Right renal pelvis (tissue), 4 donors: Measurements from ENCODE around the gene ZNF208. TPM values are rescaled to one million over a fixed set of nuclear protein-coding genes. Genes with fewer than 3 reads are reported as not detected.
A peak's percentile ranks its signal among the peaks of the same experiment; 100 is the strongest.
"Not testable (repeated sequence)": the region's sequence is repeated elsewhere in the genome, so short reads cannot be mapped to it uniquely, and the experiment has no call there.

Experiments
- DNase-seq, 4 donors: peaks; one replicate each; pipeline ENCODE4 v3.0.0-alpha.2; 2013; ENCODE audit warnings: low read depth in 4 of 4, low spot score in 3 of 4, missing footprints in 1 of 4
- polyA plus RNA-seq, 4 donors: library from polyadenylated mRNA; unstranded; fragments of 120-200 nt; gene quantifications; one replicate each; pipeline ENCODE4 v1.2.1, GENCODE V29; 2013; ENCODE audit not compliant: insufficient read length in 4 of 4

Gene ZNF208
- polyA plus RNA-seq, 4 donors: 2.7 to 12.4 (median 5.6) TPM

GRCh38 chr19:21885516-21885915 is 125.2 kb downstream of the ZNF208 start:
- DNase-seq: not testable (repeated sequence)

GRCh38 chr19:21884786-21885185 is 126.0 kb downstream of the ZNF208 start:
- not testable (repeated sequence) for DNase-seq

GRCh38 chr19:21883516-21883915 is 127.2 kb downstream of the ZNF208 start:
- peak in 2 of 4 donors; percentile 12 to 31 for DNase-seq

Other genes with a start within 250 kb of the ZNF208 start
- 10 to 100 TPM; 14.1 to 24.7 (median 20.9) TPM for gene ZNF100, start 243.4 kb downstream of the ZNF208 start, polyA plus RNA-seq
- gene ZNF43, start 174.8 kb downstream of the ZNF208 start, polyA plus RNA-seq: 10 to 100 TPM; 34.2 to 50.2 (median 42.5) TPM
- 1 to 10 TPM; 2.4 to 7.5 (median 4.2) TPM for gene ZNF257, start 41.5 kb upstream of the ZNF208 start, polyA plus RNA-seq
- 1 to 10 TPM in 2 of 4 donors, under 1 TPM in 2; 0.39 to 4.1 (median 1.00) TPM for gene ZNF676, start 186.0 kb upstream of the ZNF208 start, polyA plus RNA-seq